Neural progenitor cell (in vitro differentiated cells): ENCODE measurements around the gene JPH3. TPM values are rescaled to one million over a fixed set of nuclear protein-coding genes. Genes with fewer than 3 reads are reported as not detected.

Experiments used
- DNase-seq: peaks from one replicate; pipeline ENCODE4 v3.0.0-alpha.2; 2016; ENCODE audit warnings: low spot score
- H2AFZ ChIP-seq: fragments of 200-600 bp; sonication (generic); replicated peaks from 2 replicates; pipeline ENCODE4 v1.6.1; 2016; ENCODE audit warnings: antibody characterized with exemption
- H3F3A ChIP-seq: fragments of 200-600 bp; sonication (generic); 2 replicates; pipeline ENCODE4 v1.6.1; 2016; ENCODE audit warnings: antibody characterized with exemption, low read depth
- H3K27ac ChIP-seq: fragments of 200-600 bp; sonication (generic); 2 replicates; pipeline ENCODE4 v1.5.1; 2016; ENCODE audit warnings: mild to moderate bottlenecking
- H3K27me3 ChIP-seq: fragments of 200-600 bp; sonication (generic); 2 replicates; pipeline ENCODE4 v1.6.1; 2016; ENCODE audit warnings: mild to moderate bottlenecking, moderate library complexity
- H3K36me3 ChIP-seq: fragments of 200-600 bp; sonication (generic); 2 replicates; pipeline ENCODE4 v1.5.1; 2016
- H3K4me1 ChIP-seq: fragments of 200-600 bp; sonication (generic); 2 replicates; pipeline ENCODE4 v1.6.1; 2016; ENCODE audit warnings: mixed run types
- H3K4me2 ChIP-seq: fragments of 200-600 bp; sonication (generic); 2 replicates; pipeline ENCODE4 v1.6.1; 2016
- H3K4me3 ChIP-seq: fragments of 200-600 bp; sonication (generic); 2 replicates; pipeline ENCODE4 v1.5.1; 2016
- H3K79me2 ChIP-seq: fragments of 200-600 bp; sonication (generic); 2 replicates; pipeline ENCODE4 v1.6.1; 2016; ENCODE audit warnings: low read depth
- H3K9ac ChIP-seq: fragments of 200-600 bp; sonication (generic); 2 replicates; pipeline ENCODE4 v1.6.1; 2016
- H3K9me3 ChIP-seq: fragments of 200-600 bp; sonication (generic); 2 replicates; pipeline ENCODE4 v1.5.1; 2016; ENCODE audit warnings: low read depth
- H4K20me1 ChIP-seq: fragments of 200-600 bp; sonication (generic); 2 replicates; pipeline ENCODE4 v1.6.1; 2016; ENCODE audit warnings: low read depth
- H3K27ac Mint-ChIP-seq: 3 replicates; pipeline ENCODE4 v1.8.0; 2021; ENCODE audit warnings: mixed read lengths
- H3K27me3 Mint-ChIP-seq: 2 replicates; pipeline ENCODE4 v1.8.0; 2022; ENCODE audit warnings: low read depth, mild to moderate bottlenecking, inconsistent platforms, moderate library complexity, mixed read lengths; ENCODE audit not compliant: insufficient read depth
- H3K36me3 Mint-ChIP-seq: 3 replicates; pipeline ENCODE4 v1.8.0; 2021; ENCODE audit warnings: mixed read lengths
- H3K4me1 Mint-ChIP-seq: 3 replicates; pipeline ENCODE4 v1.8.0; 2021; ENCODE audit warnings: mixed read lengths
- H3K4me3 Mint-ChIP-seq: 3 replicates; pipeline ENCODE4 v1.8.0; 2021; ENCODE audit warnings: mild to moderate bottlenecking, moderate library complexity, mixed read lengths
- H3K9me3 Mint-ChIP-seq: 3 replicates; pipeline ENCODE4 v1.8.0; 2020; ENCODE audit warnings: mixed read lengths
- EZH2 ChIP-seq: fragments of 200-600 bp; sonication (generic); IDR thresholded peaks from 2 replicates; pipeline ENCODE4 v1.6.1; 2017; ENCODE audit warnings: antibody characterized with exemption, mild to moderate bottlenecking, moderate library complexity
- EZH2phosphoT487 ChIP-seq: fragments of 200-600 bp; sonication (generic); IDR thresholded peaks from 2 replicates; pipeline ENCODE4 v1.6.1; 2017; ENCODE audit warnings: antibody characterized with exemption
- total RNA-seq: library from RNA; depleted of rRNA; stranded (reverse); fragments of >200 nt; gene quantifications from 2 replicates; pipeline ENCODE4 v1.2.3, GENCODE V29; 2015; ENCODE audit warnings: low replicate concordance
- TF ChIP-seq, protein P1 (sequence below): fragments of 200-600 bp; sonication (generic); IDR thresholded peaks from 2 replicates; pipeline ENCODE4 v1.5.1; 2017; ENCODE audit warnings: antibody characterized with exemption, mild to moderate bottlenecking

The JPH3 gene
- total RNA-seq, 1 donor from 2014 or later = 7.1 TPM

DNA sequence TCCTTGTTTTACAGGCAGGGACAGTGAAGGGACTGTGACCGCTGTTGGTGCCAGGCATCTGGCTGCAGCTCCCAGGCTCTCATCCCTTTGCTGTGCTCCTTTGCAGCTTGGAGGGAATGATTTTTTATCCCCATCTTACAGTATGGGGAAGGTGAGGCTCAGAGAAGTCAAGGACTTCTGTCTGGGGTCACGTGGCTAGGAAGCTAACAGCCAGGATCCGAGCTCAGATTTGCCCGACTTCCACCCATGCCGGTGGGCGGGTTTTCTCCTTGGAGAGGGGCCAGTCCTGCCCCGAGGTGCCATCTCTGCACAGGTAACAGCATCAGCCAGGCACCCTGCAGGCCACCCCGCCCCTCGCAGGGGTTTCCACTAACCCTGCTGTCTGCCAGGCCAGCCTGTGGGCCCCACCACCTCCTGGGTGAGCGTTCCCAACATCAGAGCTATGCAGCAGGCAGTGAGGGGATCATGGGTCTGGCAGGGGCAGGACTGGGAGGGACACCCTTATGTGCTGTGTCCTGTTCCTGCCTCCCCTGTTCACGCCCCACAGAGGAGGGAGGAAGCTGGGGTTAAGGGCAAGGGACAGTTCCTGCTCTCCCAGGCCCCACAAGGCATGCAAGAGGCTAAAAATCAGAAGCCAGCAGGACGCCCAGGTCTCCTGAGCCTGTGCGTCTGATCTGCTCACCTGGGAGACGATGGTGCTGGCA, 25.4 kb downstream of the JPH3 start:
- H3K4me1 ChIP-seq = no peaks in the 10 kb centered on the region
- Mint-ChIP-seq H3K36me3 (no peaks in the 10 kb centered on the region), H3K27me3 (peaks cover 7% of the 10 kb centered on the region), H3K4me1 (no peaks in the 10 kb centered on the region), H3K4me3 (no peak overlapping the region), H3K27ac (no peak overlapping the region), H3K9me3 (peaks cover 23% of the 10 kb centered on the region)
- H3K36me3 ChIP-seq = no peaks in the 10 kb centered on the region
- TF ChIP-seq, protein P1, sequence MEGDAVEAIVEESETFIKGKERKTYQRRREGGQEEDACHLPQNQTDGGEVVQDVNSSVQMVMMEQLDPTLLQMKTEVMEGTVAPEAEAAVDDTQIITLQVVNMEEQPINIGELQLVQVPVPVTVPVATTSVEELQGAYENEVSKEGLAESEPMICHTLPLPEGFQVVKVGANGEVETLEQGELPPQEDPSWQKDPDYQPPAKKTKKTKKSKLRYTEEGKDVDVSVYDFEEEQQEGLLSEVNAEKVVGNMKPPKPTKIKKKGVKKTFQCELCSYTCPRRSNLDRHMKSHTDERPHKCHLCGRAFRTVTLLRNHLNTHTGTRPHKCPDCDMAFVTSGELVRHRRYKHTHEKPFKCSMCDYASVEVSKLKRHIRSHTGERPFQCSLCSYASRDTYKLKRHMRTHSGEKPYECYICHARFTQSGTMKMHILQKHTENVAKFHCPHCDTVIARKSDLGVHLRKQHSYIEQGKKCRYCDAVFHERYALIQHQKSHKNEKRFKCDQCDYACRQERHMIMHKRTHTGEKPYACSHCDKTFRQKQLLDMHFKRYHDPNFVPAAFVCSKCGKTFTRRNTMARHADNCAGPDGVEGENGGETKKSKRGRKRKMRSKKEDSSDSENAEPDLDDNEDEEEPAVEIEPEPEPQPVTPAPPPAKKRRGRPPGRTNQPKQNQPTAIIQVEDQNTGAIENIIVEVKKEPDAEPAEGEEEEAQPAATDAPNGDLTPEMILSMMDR = no peak
- no peak for TF ChIP-seq EZH2
- no peak for TF ChIP-seq EZH2phosphoT487
- no peak overlapping the region for H3K4me3 ChIP-seq
- peaks cover 12% of the 10 kb centered on the region for H4K20me1 ChIP-seq
- DNase-seq = no peak
- H3K4me2 ChIP-seq = no peak overlapping the region
- H3K27ac ChIP-seq = no peak overlapping the region
- no peaks in the 10 kb centered on the region for H3F3A ChIP-seq
- H3K9ac ChIP-seq = no peak overlapping the region
- H3K9me3 ChIP-seq = no peaks in the 10 kb centered on the region
- H2AFZ ChIP-seq = no peak overlapping the region
- no peaks in the 10 kb centered on the region for H3K27me3 ChIP-seq
- H3K79me2 ChIP-seq = no peaks in the 10 kb centered on the region

DNA sequence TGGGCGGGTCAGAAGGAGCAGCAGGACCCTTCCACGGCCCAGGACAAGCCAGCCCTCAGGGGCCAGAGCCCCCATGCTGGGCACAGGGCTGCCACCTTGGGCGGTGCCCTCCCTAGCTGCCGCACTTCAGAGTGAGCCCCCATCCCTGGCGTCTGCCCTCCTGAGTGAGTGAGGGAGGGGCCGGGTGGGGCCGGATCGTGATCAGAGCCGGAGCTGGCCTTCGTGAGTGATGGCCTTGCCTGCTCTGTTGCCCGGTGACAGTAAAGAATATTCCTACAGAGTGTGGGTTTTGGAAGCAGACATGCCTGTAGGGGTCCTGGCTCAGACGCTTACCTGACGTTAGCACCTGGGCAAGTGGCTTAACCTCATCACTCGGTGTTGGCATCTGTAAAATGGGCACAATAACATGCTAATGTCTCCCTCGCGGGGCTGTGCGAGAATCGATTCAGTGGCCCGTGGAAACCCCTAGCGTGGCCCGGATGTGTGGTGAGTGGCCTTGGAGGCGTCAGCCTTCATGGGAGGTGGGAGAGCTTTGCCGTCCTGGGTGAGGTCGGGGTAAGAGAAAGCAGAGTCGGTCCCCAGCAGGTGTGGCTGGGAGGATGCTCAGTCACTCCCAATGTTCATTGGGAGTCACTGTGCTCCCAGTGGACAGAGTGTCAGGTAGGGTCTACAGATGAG, 26.1 kb downstream of the JPH3 start:
- peaks cover 6% of the 10 kb centered on the region for H4K20me1 ChIP-seq
- Mint-ChIP-seq H3K27me3 (peaks cover 7% of the 10 kb centered on the region), H3K4me3 (no peak overlapping the region), H3K9me3 (peaks cover 23% of the 10 kb centered on the region), H3K4me1 (no peaks in the 10 kb centered on the region), H3K27ac (no peak overlapping the region), H3K36me3 (no peaks in the 10 kb centered on the region)
- no peak overlapping the region for H3K4me2 ChIP-seq
- no peak for DNase-seq
- no peak overlapping the region for H3K4me3 ChIP-seq
- no peaks in the 10 kb centered on the region for H3F3A ChIP-seq
- no peak overlapping the region for H2AFZ ChIP-seq
- H3K9ac ChIP-seq = no peak overlapping the region
- no peak overlapping the region for H3K27ac ChIP-seq
- no peaks in the 10 kb centered on the region for H3K36me3 ChIP-seq
- H3K27me3 ChIP-seq = no peaks in the 10 kb centered on the region
- H3K9me3 ChIP-seq = no peaks in the 10 kb centered on the region
- TF ChIP-seq, protein P1 = no peak
- TF ChIP-seq EZH2 (no peak), EZH2phosphoT487 (no peak)
- no peaks in the 10 kb centered on the region for H3K4me1 ChIP-seq
- no peaks in the 10 kb centered on the region for H3K79me2 ChIP-seq

DNA sequence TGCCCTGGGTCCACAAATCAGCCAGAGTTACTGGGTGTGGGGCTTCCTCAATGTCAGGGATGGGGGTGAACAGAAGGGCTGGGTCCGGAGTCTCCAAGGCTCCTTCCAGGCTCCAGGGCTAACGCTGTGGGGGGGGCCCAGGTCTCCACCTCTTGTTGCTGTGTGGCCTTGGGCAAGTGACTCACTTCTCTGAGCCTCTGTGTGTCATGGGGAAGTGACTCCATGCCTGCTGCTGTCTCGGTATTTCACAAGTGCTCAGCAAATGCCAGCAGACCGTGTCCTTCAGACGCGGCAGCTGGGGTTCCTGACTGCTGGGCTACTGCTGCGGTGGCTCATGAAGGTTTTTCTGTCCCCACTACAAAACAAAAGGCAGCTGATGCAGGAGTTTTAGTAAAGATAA, 26.6 kb downstream of the JPH3 start:
- TF ChIP-seq EZH2 (no peak), EZH2phosphoT487 (no peak)
- TF ChIP-seq, protein P1 = no peak
- Mint-ChIP-seq H3K9me3 (peaks cover 23% of the 10 kb centered on the region), H3K27me3 (peaks cover 7% of the 10 kb centered on the region)

More for the DNA sequence above, 26.6 kb downstream of the JPH3 start:
- H3K9me3 ChIP-seq = no peaks in the 10 kb centered on the region
- peaks cover 6% of the 10 kb centered on the region for H4K20me1 ChIP-seq
- Mint-ChIP-seq H3K27ac (no peak overlapping the region), H3K4me1 (no peaks in the 10 kb centered on the region), H3K4me3 (no peak overlapping the region), H3K36me3 (no peaks in the 10 kb centered on the region)
- no peaks in the 10 kb centered on the region for H3K27me3 ChIP-seq
- no peak overlapping the region for H3K9ac ChIP-seq
- H3K27ac ChIP-seq = no peak overlapping the region
- H3K79me2 ChIP-seq = no peaks in the 10 kb centered on the region
- no peak for DNase-seq
- H2AFZ ChIP-seq = no peak overlapping the region
- no peaks in the 10 kb centered on the region for H3K4me1 ChIP-seq
- no peaks in the 10 kb centered on the region for H3K36me3 ChIP-seq
- no peak overlapping the region for H3K4me2 ChIP-seq
- H3K4me3 ChIP-seq = no peak overlapping the region
- no peaks in the 10 kb centered on the region for H3F3A ChIP-seq
